Endothelial cell of umbilical vein (primary cell): ENCODE measurements around the gene OR8G5.

Experiments
- EZH2 ChIP-seq: IDR thresholded peaks from 2 replicates; pipeline ENCODE4 v1.6.1; 2012; ENCODE audit warnings: borderline replicate concordance, low read depth, mild to moderate bottlenecking, moderate library complexity, low read length, inconsistent platforms; ENCODE audit not compliant: severe bottlenecking
- MAX ChIP-seq: IDR thresholded peaks from 2 replicates; pipeline ENCODE4 v1.6.1; 2011; ENCODE audit not compliant: insufficient read depth, insufficient read length
- POLR2A ChIP-seq: IDR thresholded peaks from 2 replicates; pipeline ENCODE4 v1.6.1; 2012; ENCODE audit warnings: low read depth, mild to moderate bottlenecking, control low read depth, low read length
- POLR2AphosphoS5 ChIP-seq: IDR thresholded peaks from 2 replicates; pipeline ENCODE4 v1.6.1; 2012; ENCODE audit warnings: low read depth, mild to moderate bottlenecking, control low read depth, low read length, moderate library complexity; ENCODE audit not compliant: insufficient read depth
- TF ChIP-seq, protein P1 (sequence below), 2 donors: IDR thresholded peaks; 1 replicate in 1 of 2; 2 replicates in 1 of 2; pipeline ENCODE4 v1.5.1; 2011; ENCODE audit warnings: low read length in 2 of 2, mild to moderate bottlenecking in 2 of 2, moderate library complexity in 2 of 2, control low read depth in 1 of 2, inconsistent platforms in 1 of 2, low read depth in 1 of 2; ENCODE audit not compliant: insufficient read depth in 1 of 2; ENCODE audit errors: extremely low read depth in 1 of 2

DNA sequence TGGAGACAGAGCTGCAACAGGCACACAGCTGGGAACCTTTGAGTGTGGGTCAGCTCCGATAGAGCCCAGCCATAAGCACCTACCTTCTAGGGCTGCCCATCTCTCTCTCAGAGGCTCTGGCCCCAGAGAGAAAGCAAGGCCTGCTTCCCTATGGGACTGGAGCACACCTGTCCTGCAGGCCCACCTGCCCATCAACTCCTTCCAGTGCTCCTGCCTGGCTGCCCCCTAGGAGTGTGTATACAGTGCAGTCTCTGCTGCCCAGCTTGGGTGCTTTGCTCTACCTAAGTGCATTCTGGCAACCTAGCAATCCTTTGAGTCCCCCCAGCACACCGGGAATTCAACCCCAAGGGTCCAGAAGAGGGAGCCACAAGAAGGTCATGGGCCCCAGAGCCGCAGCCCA lies 21.0 kb downstream of the OR8G5 start:
- TF ChIP-seq, protein P1, sequence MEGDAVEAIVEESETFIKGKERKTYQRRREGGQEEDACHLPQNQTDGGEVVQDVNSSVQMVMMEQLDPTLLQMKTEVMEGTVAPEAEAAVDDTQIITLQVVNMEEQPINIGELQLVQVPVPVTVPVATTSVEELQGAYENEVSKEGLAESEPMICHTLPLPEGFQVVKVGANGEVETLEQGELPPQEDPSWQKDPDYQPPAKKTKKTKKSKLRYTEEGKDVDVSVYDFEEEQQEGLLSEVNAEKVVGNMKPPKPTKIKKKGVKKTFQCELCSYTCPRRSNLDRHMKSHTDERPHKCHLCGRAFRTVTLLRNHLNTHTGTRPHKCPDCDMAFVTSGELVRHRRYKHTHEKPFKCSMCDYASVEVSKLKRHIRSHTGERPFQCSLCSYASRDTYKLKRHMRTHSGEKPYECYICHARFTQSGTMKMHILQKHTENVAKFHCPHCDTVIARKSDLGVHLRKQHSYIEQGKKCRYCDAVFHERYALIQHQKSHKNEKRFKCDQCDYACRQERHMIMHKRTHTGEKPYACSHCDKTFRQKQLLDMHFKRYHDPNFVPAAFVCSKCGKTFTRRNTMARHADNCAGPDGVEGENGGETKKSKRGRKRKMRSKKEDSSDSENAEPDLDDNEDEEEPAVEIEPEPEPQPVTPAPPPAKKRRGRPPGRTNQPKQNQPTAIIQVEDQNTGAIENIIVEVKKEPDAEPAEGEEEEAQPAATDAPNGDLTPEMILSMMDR (IDR thresholded peaks at IDR 0.05; ENCODE audit: extremely low read depth in 1 of 2, insufficient read depth in 1 of 2, low read depth in 1 of 2, low read length in 2 of 2): no peak
- TF ChIP-seq POLR2AphosphoS5 (no peak), MAX (no peak), EZH2 (no peak), POLR2A (no peak)
